GM12801 (cell line): ENCODE measurements around the gene MMS19.

Source experiments
- TF ChIP-seq, protein P1 (sequence below): IDR thresholded peaks from one replicate; pipeline ENCODE4 v1.5.1; 2011; ENCODE audit warnings: control low read depth; ENCODE audit not compliant: insufficient read length; ENCODE audit errors: extremely low read depth

MMS19 gene

GRCh38 chr10:97540669-97541500 lies 42.7 kb upstream of the MMS19 start:
- TF ChIP-seq, protein P1, sequence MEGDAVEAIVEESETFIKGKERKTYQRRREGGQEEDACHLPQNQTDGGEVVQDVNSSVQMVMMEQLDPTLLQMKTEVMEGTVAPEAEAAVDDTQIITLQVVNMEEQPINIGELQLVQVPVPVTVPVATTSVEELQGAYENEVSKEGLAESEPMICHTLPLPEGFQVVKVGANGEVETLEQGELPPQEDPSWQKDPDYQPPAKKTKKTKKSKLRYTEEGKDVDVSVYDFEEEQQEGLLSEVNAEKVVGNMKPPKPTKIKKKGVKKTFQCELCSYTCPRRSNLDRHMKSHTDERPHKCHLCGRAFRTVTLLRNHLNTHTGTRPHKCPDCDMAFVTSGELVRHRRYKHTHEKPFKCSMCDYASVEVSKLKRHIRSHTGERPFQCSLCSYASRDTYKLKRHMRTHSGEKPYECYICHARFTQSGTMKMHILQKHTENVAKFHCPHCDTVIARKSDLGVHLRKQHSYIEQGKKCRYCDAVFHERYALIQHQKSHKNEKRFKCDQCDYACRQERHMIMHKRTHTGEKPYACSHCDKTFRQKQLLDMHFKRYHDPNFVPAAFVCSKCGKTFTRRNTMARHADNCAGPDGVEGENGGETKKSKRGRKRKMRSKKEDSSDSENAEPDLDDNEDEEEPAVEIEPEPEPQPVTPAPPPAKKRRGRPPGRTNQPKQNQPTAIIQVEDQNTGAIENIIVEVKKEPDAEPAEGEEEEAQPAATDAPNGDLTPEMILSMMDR: no peak

GRCh38 chr10:97539523-97540200 lies 41.4 kb upstream of the MMS19 start:
- TF ChIP-seq, protein P1: no peak

GRCh38 chr10:97538839-97539238 lies 40.6 kb upstream of the MMS19 start:
- TF ChIP-seq, protein P1: no peak

- TF ChIP-seq, protein P1: no peak
Measured at GRCh38 chr10:97538411-97538810, 40.2 kb upstream of the MMS19 start.

GRCh38 chr10:97537186-97537869 lies 39.1 kb upstream of the MMS19 start:
- TF ChIP-seq, protein P1: no peak

DNA sequence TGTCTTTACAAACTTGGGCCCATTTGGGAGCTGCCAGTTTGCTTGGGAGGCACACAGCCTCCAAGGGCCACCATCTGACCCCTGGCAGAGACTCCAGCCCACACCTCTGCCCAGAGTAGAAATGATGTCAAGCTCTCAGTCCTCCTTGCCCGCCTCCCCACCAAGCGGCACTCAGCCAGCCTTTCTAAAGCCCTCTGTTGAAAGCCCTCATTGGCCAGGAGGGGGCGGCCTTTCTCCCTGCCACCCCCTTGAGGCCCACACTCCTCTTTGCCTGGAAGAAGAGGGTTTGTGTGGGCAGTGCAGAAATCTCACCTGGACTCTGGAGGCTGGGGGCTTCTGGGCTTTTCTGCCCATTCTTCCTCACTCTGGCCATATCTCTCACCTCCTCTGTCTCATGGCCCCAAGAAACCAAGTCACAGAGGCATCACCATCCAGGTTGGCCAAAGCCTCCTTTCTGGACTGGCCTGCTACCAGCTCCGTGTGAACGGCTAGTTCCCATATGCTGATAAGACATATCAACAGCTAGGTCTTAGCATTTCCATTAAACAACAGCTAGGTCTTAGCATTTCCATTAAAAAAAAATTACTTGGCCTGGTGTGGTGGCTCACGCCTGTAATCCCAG lies 36.6 kb upstream of the MMS19 start:
- TF ChIP-seq, protein P1: no peak

- TF ChIP-seq, protein P1: no peak
Measured at GRCh38 chr10:97533888-97534287, 35.7 kb upstream of the MMS19 start.
